DND-41 (cell line): Measurements from ENCODE around the gene KASH5.

Source experiments
- ATAC-seq: fragments of 200-7000 bp; cut with Tn5 transposase; 3 replicates; pipeline ENCODE4 v1.9.1; 2021; ENCODE audit warnings: low read depth; ENCODE audit not compliant: insufficient read depth
- DNase-seq: peaks from one replicate; pipeline ENCODE4 v3.0.0-alpha.2; 2020
- H2AFZ ChIP-seq: 2 replicates; pipeline ENCODE4 v1.6.0; 2012; ENCODE audit warnings: low read depth, low read length
- H3K27ac ChIP-seq: 2 replicates; pipeline ENCODE4 v1.5.1; 2012; ENCODE audit warnings: low read length, inconsistent platforms
- H3K27me3 ChIP-seq: fragments of 200-600 bp; sonication (generic); 2 replicates; pipeline ENCODE4 v1.6.0; 2012; ENCODE audit warnings: low read length, mild to moderate bottlenecking, inconsistent platforms; ENCODE audit not compliant: insufficient read depth, poor library complexity
- H3K36me3 ChIP-seq: 2 replicates; pipeline ENCODE4 v1.5.1; 2012; ENCODE audit warnings: low read length, inconsistent platforms; ENCODE audit not compliant: insufficient read depth
- H3K4me1 ChIP-seq: 2 replicates; pipeline ENCODE4 v1.5.1; 2012; ENCODE audit warnings: mild to moderate bottlenecking, low read length; ENCODE audit not compliant: insufficient read depth
- H3K4me2 ChIP-seq: 2 replicates; pipeline ENCODE4 v1.6.0; 2012; ENCODE audit warnings: mild to moderate bottlenecking, moderate library complexity, low read length, inconsistent platforms; ENCODE audit not compliant: insufficient read depth
- H3K4me3 ChIP-seq, 2 experiments: fragments of 200-600 bp in 1 of 2; shearing (Covaris generic) in 1 of 2; 2 replicates each; pipeline ENCODE4 v1.5.1; 2012 to 2016; ENCODE audit warnings: inconsistent platforms in 2 of 2, low read length in 2 of 2, mild to moderate bottlenecking in 2 of 2, low read depth in 1 of 2, moderate library complexity in 1 of 2
- H3K79me2 ChIP-seq: 2 replicates; pipeline ENCODE4 v1.6.0; 2012; ENCODE audit warnings: low read length, inconsistent platforms; ENCODE audit not compliant: insufficient read depth
- H3K9ac ChIP-seq: 2 replicates; pipeline ENCODE4 v1.6.0; 2012; ENCODE audit warnings: low read depth, mild to moderate bottlenecking, inconsistent platforms, low read length, moderate library complexity
- H3K9me3 ChIP-seq: 2 replicates; pipeline ENCODE4 v1.5.1; 2012; ENCODE audit warnings: low read length, moderate library complexity, mild to moderate bottlenecking, inconsistent platforms; ENCODE audit not compliant: insufficient read depth, severe bottlenecking
- H4K20me1 ChIP-seq: 2 replicates; pipeline ENCODE4 v1.6.0; 2012; ENCODE audit warnings: low read length; ENCODE audit not compliant: insufficient read depth
- CTCF ChIP-seq: IDR thresholded peaks from 2 replicates; pipeline ENCODE4 v1.5.1; 2012; ENCODE audit warnings: borderline replicate concordance, low read length, moderate library complexity, mild to moderate bottlenecking; ENCODE audit not compliant: poor library complexity, severe bottlenecking; ENCODE audit errors: extremely low read depth
- EZH2 ChIP-seq: IDR thresholded peaks from 3 replicates; pipeline ENCODE4 v1.6.1; 2012; ENCODE audit warnings: borderline replicate concordance, low read depth, mild to moderate bottlenecking, moderate library complexity, low read length, inconsistent platforms; ENCODE audit not compliant: severe bottlenecking

Gene KASH5

GRCh38 chr19:49437231-49437630, 49.2 kb downstream of the KASH5 start:
- no peak overlapping the region for H3K4me2 ChIP-seq
- H3K36me3 ChIP-seq: no peaks in the 10 kb centered on the region
- no peak overlapping the region for H3K9ac ChIP-seq
- H4K20me1 ChIP-seq: peaks cover 4% of the 10 kb centered on the region; the same call in 1 of the 2 replicates
- no peaks in the 10 kb centered on the region for H3K79me2 ChIP-seq
- TF ChIP-seq CTCF (no peak), EZH2 (no peak)
- DNase-seq (no peak), ATAC-seq (no peak)
- H3K27me3 ChIP-seq: peaks cover 23% of the 10 kb centered on the region
- H3K9me3 ChIP-seq: no peaks in the 10 kb centered on the region
- no peak overlapping the region for H3K4me3 ChIP-seq
- H2AFZ ChIP-seq: no peak overlapping the region
- H3K27ac ChIP-seq: no peak overlapping the region
- no peaks in the 10 kb centered on the region for H3K4me1 ChIP-seq

- no peak for ATAC-seq
- TF ChIP-seq EZH2 (no peak), CTCF (no peak)
- H3K27me3 ChIP-seq: peaks cover 25% of the 10 kb centered on the region
Measured at GRCh38 chr19:49438261-49438660, 50.2 kb downstream of the KASH5 start.

GRCh38 chr19:49439836-49440235, 51.8 kb downstream of the KASH5 start:
- Histone ChIP-seq H3K4me1 (peaks cover 16% of the 10 kb centered on the region), H2AFZ (no peak overlapping the region), H3K27me3 (peaks cover 25% of the 10 kb centered on the region), H4K20me1 (peaks cover 4% of the 10 kb centered on the region; the same call in 1 of the 2 replicates), H3K4me2 (no peak overlapping the region), H3K27ac (no peak overlapping the region), H3K79me2 (no peaks in the 10 kb centered on the region), H3K4me3 (no peak overlapping the region), H3K9me3 (no peaks in the 10 kb centered on the region), H3K36me3 (no peaks in the 10 kb centered on the region), H3K9ac (no peak overlapping the region)
- TF ChIP-seq CTCF (no peak), EZH2 (no peak)
- ATAC-seq (no peak), DNase-seq (no peak)

More at GRCh38 chr19:49438261-49438660, 50.2 kb downstream of the KASH5 start:
- H3K4me1 ChIP-seq: peaks cover 5% of the 10 kb centered on the region
- H2AFZ ChIP-seq: no peak overlapping the region
- H3K27ac ChIP-seq: no peak overlapping the region
- no peak for DNase-seq
- H3K4me2 ChIP-seq: no peak overlapping the region
- H3K36me3 ChIP-seq: no peaks in the 10 kb centered on the region
- H3K79me2 ChIP-seq: no peaks in the 10 kb centered on the region
- H3K9me3 ChIP-seq: no peaks in the 10 kb centered on the region
- H4K20me1 ChIP-seq: peaks cover 4% of the 10 kb centered on the region; the same call in 1 of the 2 replicates
- no peak overlapping the region for H3K9ac ChIP-seq
- H3K4me3 ChIP-seq: no peak overlapping the region
